ENCODE measurements around the gene LMNTD2.

The LMNTD2 gene

DNA sequence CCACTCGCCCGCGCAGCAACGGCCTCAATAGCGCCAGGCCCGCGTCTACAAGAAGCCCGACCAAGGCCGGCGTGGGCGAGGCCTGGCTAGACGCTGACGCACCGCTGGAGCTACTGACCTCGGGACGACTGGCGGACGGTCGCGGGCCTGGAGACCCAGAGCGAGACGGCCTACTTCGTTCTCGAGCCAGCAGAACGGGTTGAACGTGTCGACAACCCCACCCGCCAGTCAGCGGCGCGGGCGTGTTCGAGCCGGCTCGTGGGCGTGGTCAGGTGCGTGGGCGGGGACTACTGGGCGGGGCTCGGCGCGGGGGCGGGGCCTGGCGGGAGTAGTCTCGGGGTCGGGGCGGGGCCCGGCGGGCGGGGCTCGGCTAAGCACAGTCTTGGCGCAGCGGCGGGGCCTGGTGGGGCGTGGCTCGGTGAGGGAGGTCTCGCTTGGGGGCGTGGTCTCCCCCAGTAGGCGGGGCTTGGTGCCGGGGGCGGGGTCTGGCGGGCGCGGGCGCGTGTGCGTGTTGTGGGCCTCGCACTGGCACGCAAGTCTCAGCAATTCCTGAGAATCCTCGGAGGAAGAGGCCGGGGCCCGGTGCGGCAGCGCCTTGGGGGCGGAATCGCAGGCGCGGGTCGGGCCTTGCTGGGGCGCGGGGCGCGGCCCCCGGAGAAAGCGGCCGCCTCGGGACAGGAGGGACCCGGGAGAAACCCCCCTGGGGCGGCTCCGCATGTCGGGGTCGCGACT, 53.4 kb downstream of the LMNTD2 start, which contains the start of gene RNH1:
Gene RNH1 (minus strand): TSS at position 248 of the 732 bp plus-strand sequence. CDS start 5,080 bp downstream, outside the sequence.
- Histone ChIP-seq H3K9me3 (no peaks in the 10 kb centered on the region), H3K36me3 (no peaks in the 10 kb centered on the region), H3K4me3 (ENCODE audit: low read depth, low read length) (peak within 1 kb of the TSS; percentile 73), H3K27me3 (no peaks in the 10 kb centered on the region), H3K4me1 (no peaks in the 10 kb centered on the region)
- peak; percentile 97 for DNase-seq
- TF ChIP-seq, protein P1, sequence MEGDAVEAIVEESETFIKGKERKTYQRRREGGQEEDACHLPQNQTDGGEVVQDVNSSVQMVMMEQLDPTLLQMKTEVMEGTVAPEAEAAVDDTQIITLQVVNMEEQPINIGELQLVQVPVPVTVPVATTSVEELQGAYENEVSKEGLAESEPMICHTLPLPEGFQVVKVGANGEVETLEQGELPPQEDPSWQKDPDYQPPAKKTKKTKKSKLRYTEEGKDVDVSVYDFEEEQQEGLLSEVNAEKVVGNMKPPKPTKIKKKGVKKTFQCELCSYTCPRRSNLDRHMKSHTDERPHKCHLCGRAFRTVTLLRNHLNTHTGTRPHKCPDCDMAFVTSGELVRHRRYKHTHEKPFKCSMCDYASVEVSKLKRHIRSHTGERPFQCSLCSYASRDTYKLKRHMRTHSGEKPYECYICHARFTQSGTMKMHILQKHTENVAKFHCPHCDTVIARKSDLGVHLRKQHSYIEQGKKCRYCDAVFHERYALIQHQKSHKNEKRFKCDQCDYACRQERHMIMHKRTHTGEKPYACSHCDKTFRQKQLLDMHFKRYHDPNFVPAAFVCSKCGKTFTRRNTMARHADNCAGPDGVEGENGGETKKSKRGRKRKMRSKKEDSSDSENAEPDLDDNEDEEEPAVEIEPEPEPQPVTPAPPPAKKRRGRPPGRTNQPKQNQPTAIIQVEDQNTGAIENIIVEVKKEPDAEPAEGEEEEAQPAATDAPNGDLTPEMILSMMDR (IDR thresholded peaks at IDR 0.05; ENCODE audit: low read depth, low read length): no peak

DNA sequence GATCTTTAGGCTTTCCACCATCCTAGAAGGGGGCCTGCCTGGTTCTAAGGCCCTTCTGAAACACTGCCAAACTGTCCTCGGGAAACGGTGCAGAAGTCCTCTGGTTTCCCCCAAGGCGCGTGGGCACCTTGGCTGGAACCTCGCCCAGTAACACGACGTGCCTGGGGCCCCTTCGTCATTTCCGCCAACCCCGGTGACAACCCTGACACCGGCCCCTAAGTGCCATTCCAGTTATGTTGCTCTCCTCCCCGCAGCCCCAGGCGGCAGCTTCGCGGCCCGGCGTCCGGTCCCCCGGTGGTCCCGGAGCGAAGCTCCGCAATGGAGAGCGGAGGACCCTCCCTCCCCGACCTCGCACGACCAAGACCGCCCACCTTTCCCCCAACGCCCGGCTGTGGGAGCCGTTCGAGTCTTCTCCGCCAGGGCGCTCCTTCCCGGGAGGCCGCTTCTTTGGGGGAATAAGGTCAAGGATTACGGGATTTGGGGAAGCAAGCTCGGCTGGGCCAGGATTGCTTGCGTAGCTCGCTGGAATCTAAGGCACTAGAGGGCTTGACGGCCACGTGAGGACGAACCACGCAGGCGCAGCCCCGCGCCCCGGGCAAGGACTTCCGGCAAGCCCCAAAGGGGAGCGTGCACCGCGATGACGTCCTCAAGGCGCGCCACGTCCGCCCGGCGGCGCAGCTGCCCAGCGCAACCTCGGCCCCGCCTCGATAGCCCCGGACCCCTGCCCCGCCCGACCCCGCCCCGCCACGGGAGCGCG, 54.1 kb downstream of the LMNTD2 start:
- no peaks in the 10 kb centered on the region for H3K4me1 ChIP-seq
- TF ChIP-seq, protein P1 (IDR thresholded peaks at IDR 0.05; ENCODE audit: low read depth, low read length): no peak

DNA sequence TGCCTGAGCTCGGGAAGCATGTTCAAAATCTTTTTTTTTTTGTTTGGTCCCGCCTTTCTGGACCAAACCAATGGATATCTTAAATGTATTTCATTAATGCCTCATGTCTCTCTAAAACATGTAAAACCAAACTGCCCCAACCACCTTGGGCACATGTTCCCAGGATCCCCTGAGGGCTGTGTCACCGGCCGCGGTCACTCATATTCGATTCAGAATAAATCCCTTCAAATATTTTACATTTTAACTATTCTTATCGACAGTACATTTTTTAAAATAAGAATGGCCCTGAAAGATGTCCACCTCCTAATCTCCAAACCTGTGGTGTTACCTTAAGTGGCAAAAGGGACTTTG, 55.6 kb downstream of the LMNTD2 start:
- Histone ChIP-seq H3K4me3 (ENCODE audit: low read depth, low read length) (peak overlapping the region; percentile 44), H3K36me3 (peaks cover under 1% of the 10 kb centered on the region; the same call in 1 of the 2 replicates), H3K4me1 (no peaks in the 10 kb centered on the region), H3K9me3 (no peaks in the 10 kb centered on the region), H3K27me3 (no peaks in the 10 kb centered on the region)
- no peak for DNase-seq
- TF ChIP-seq, protein P1 (IDR thresholded peaks at IDR 0.05; ENCODE audit: low read depth, low read length): no peak

More for the DNA sequence above, 54.1 kb downstream of the LMNTD2 start:
- Histone ChIP-seq H3K9me3 (no peaks in the 10 kb centered on the region), H3K4me3 (ENCODE audit: low read depth, low read length) (peak overlapping the region; percentile 73), H3K27me3 (no peaks in the 10 kb centered on the region), H3K36me3 (no peaks in the 10 kb centered on the region)
- DNase-seq: peak; percentile 94

Data from BE2C (cell line).